Spleen (tissue), 11 donors: ENCODE measurements around the gene YDJC. TPM values are rescaled to one million over a fixed set of nuclear protein-coding genes. Genes with fewer than 3 reads are reported as not detected.
"Not testable (repeated sequence)": the region's sequence is repeated elsewhere in the genome, so short reads cannot be mapped to it uniquely, and the experiment has no call there.

Source experiments
- DNase-seq: peaks from one replicate; pipeline ENCODE4 v3.0.0-alpha.2; 2020
- H3K27ac ChIP-seq, 8 donors: fragments of 200-600 bp; sonication (generic) in 7 of 8; 1 replicate in 4 of 8; 2 replicates in 4 of 8; pipeline versions ENCODE4 v1.5.0 to v1.8.0; 2016 to 2021; ENCODE audit warnings: inconsistent platforms in 4 of 8, mild to moderate bottlenecking in 4 of 8, moderate library complexity in 1 of 8
- H3K27me3 ChIP-seq, 7 donors: fragments of 200-600 bp; sonication (generic) in 6 of 7; replicated peaks in 1 of 7; 1 replicate in 4 of 7; 2 replicates in 3 of 7; pipeline versions ENCODE4 v1.5.0 to v1.8.0; 2016 to 2021; ENCODE audit warnings: inconsistent platforms in 3 of 7, mild to moderate bottlenecking in 1 of 7
- H3K36me3 ChIP-seq, 6 donors: fragments of 200-600 bp; sonication (generic) in 5 of 6; 1 replicate in 4 of 6; 2 replicates in 2 of 6; pipeline versions ENCODE4 v1.5.0 to v1.8.0; 2016 to 2021; ENCODE audit warnings: inconsistent platforms in 2 of 6
- H3K4me1 ChIP-seq, 6 donors: fragments of 200-600 bp; sonication (generic) in 5 of 6; 1 replicate in 3 of 6; 2 replicates in 3 of 6; pipeline versions ENCODE4 v1.5.0 to v1.8.0; 2016 to 2021; ENCODE audit warnings: inconsistent platforms in 3 of 6
- H3K4me3 ChIP-seq, 8 donors: fragments of 200-600 bp; sonication (generic) in 7 of 8; 1 replicate in 4 of 8; 2 replicates in 4 of 8; pipeline versions ENCODE4 v1.5.0 to v1.8.0; 2016 to 2021; ENCODE audit warnings: inconsistent platforms in 4 of 8, mild to moderate bottlenecking in 4 of 8, moderate library complexity in 2 of 8
- H3K9me3 ChIP-seq, 8 donors: fragments of 200-600 bp; sonication (generic) in 7 of 8; 1 replicate in 4 of 8; 2 replicates in 4 of 8; pipeline versions ENCODE4 v1.5.0 to v1.8.0; 2016 to 2021; ENCODE audit warnings: inconsistent platforms in 4 of 8
- CTCF ChIP-seq, 11 experiments: fragments of 200-600 bp in 7 of 11; fragments of 450-650 bp in 4 of 11; sonication (generic) in 4 of 11; IDR thresholded peaks in 8 of 11; conservative IDR thresholded peaks in 3 of 11; 1 replicate in 7 of 11; 2 replicates in 4 of 11; pipeline versions ENCODE4 v1.4.0 to v1.8.0; 2016 to 2021; ENCODE audit warnings: antibody characterized with exemption in 11 of 11, inconsistent platforms in 4 of 11, mild to moderate bottlenecking in 1 of 11
- POLR2A ChIP-seq, 3 donors: fragments of 450-650 bp; IDR thresholded peaks; one replicate each; pipeline ENCODE4 v1.5.1; 2017; ENCODE audit warnings: antibody characterized with exemption in 3 of 3, mild to moderate bottlenecking in 1 of 3
- POLR2AphosphoS5 ChIP-seq, 3 donors: sonication (generic); formaldehyde crosslinking; IDR thresholded peaks; one replicate each; pipeline ENCODE4 v1.5.1; 2017; ENCODE audit warnings: antibody characterized with exemption in 3 of 3
- WGBS, 5 donors: extraction: QIAGEN DNeasy Blood & Tissue Kit in 3 of 5; methylation state at CpG; one replicate each; pipeline versions ENCODE4 v1.1.5 to v1.1.7; 2013 to 2018; 5-methylcytosine and 5-hydroxymethylcytosine counted together
- intact Hi-C: fragments of 100-400 bp; cut with DNase I; formaldehyde crosslinking; loops from one replicate; pipeline ENCODE4 v1.15.0; 2023; ENCODE audit warnings: low total_unique reads
- polyA plus RNA-seq, 3 donors: library from polyadenylated mRNA; stranded (reverse); fragments of 200-250 nt; gene quantifications; one replicate each; pipeline ENCODE4 v1.2.1, GENCODE V29; 2013
- total RNA-seq, 7 donors: library from RNA; depleted of rRNA in 3 of 7; stranded (reverse); fragments of >200 nt in 3 of 7; fragmentation: NEBNext Ultra II Directional in 4 of 7; extraction: Animal tissue kit (Norgen Biotek cat#: 25700) in 4 of 7; gene quantifications; one replicate each; pipeline versions ENCODE4 v1.1.0 to v1.2.1, GENCODE V29; 2016 to 2021
- donor health status: healthy with polysubstance abuse.
- donor health status: DM: no; HTN: no; CAD: no; lungs with moderate emphysema.
- donor health status: DM: no; HTN: no; CAD: no.
- donor health status: Bipolar disorder and iron deficiency.
- donor health status: healthy.
- donor health status: DM: no; HTN: no; CAD: no.
- donor health status: DM: yes; HTN: yes; CAD: no.

YDJC gene
- total and polyA plus RNA-seq, 10 donors = 19.0 to 54.3 (median 32.1) TPM

- intact Hi-C loops = no loop called here
- WGBS, 5 donors = 90 to 92% (median 90%) methylated on average over 5 of the region's 5 CpGs
- peaks cover 0 to 25% (median 13%) of the 10 kb centered on the region in 6 donors for H3K36me3 ChIP-seq
- H3K27ac ChIP-seq = no peak overlapping the region
- H3K4me3 ChIP-seq = peak overlapping the region in 1 of 8 donors; percentile 82
- no peaks in the 10 kb centered on the region for H3K27me3 ChIP-seq
- no peaks in the 10 kb centered on the region for H3K9me3 ChIP-seq
- DNase-seq = no peak
- peaks cover 10 to 32% (median 23%) of the 10 kb centered on the region in 6 donors for H3K4me1 ChIP-seq
- no peak for TF ChIP-seq POLR2A (IDR thresholded peaks at IDR 0.05)
- no peak for TF ChIP-seq CTCF (IDR thresholded peaks at IDR 0.05 in 8 of 11, conservative IDR thresholded peaks at IDR 0.05 in 3 of 11)
- no peak for TF ChIP-seq POLR2AphosphoS5 (IDR thresholded peaks at IDR 0.05)
Observed at GRCh38 chr22:21640810-21641209, 11.0 kb upstream of the YDJC start.

- peaks cover 0 to 10% (median 4%) of the 10 kb centered on the region in 6 donors for H3K36me3 ChIP-seq
- H3K4me3 ChIP-seq = no peak overlapping the region
- TF ChIP-seq POLR2A (IDR thresholded peaks at IDR 0.05) (no peak), CTCF (IDR thresholded peaks at IDR 0.05 in 8 of 11, conservative IDR thresholded peaks at IDR 0.05 in 3 of 11) (no peak), POLR2AphosphoS5 (IDR thresholded peaks at IDR 0.05) (no peak)
- no peaks in the 10 kb centered on the region for H3K27me3 ChIP-seq
- H3K27ac ChIP-seq = no peak overlapping the region
- no peak for DNase-seq
- H3K9me3 ChIP-seq = no peaks in the 10 kb centered on the region
- H3K4me1 ChIP-seq = peaks cover 10 to 32% (median 23%) of the 10 kb centered on the region in 6 donors
- 76 to 92% (median 88%) methylated on average over 4 of the region's 4 CpGs for WGBS, 5 donors
- intact Hi-C loops = no loop called here
Observed at GRCh38 chr22:21639359-21639758, 9.5 kb upstream of the YDJC start.

- H3K27me3 ChIP-seq, DNase-seq, intact Hi-C loops, H3K4me3 ChIP-seq, H3K36me3 ChIP-seq, H3K27ac ChIP-seq, H3K9me3 ChIP-seq: not testable (repeated sequence)
- peaks cover 5 to 19% (median 11%) of the 10 kb centered on the region in 6 donors for H3K4me1 ChIP-seq
- 60 to 87% (median 75%) methylated on average over 2 of the region's 2 CpGs for WGBS, 5 donors
Observed at GRCh38 chr22:21637450-21637849, 7.6 kb upstream of the YDJC start.

- H3K4me1 ChIP-seq = peaks cover 5 to 19% (median 8%) of the 10 kb centered on the region in 6 donors
- intact Hi-C loops = no loop called here
- H3K27me3 ChIP-seq = no peaks in the 10 kb centered on the region
- 88 to 95% (median 91%) methylated on average over 14 to 17 of the region's 17 CpGs for WGBS, 5 donors
- H3K9me3 ChIP-seq = peaks cover 0 to 5% (median 0%) of the 10 kb centered on the region in 8 donors
- H3K27ac ChIP-seq = no peak overlapping the region
- H3K36me3 ChIP-seq = no peaks in the 10 kb centered on the region
- TF ChIP-seq POLR2AphosphoS5 (IDR thresholded peaks at IDR 0.05) (no peak), POLR2A (IDR thresholded peaks at IDR 0.05) (no peak), CTCF (IDR thresholded peaks at IDR 0.05 in 8 of 11, conservative IDR thresholded peaks at IDR 0.05 in 3 of 11) (no peak)
- DNase-seq = no peak
- H3K4me3 ChIP-seq = no peak overlapping the region
Observed at GRCh38 chr22:21636629-21637218, 6.9 kb upstream of the YDJC start.
